Measurements from ENCODE around the gene BCL2L11.

Gene BCL2L11

GRCh38 chr2:111118481-111118980, 2.2 kb upstream of the BCL2L11 start:
- no peak for DNase-seq

- peak; percentile 58 for DNase-seq
Measured at GRCh38 chr2:111118981-111119821, 1.5 kb upstream of the BCL2L11 start.

GRCh38 chr2:111119822-111120252, 877 bp upstream of the BCL2L11 start:
- no peak for DNase-seq

GRCh38 chr2:111121028-111121827, 514 bp downstream of the BCL2L11 start:
- DNase-seq = peak; percentile 67

- DNase-seq = peak; percentile 84
Measured at GRCh38 chr2:111121828-111122630, 1.3 kb downstream of the BCL2L11 start.

- DNase-seq = peak; percentile 56
Measured at GRCh38 chr2:111122631-111123421, 2.1 kb downstream of the BCL2L11 start.

GRCh38 chr2:111123751-111124150, 3.0 kb downstream of the BCL2L11 start:
- DNase-seq = no peak

GRCh38 chr2:111126581-111126980, 5.9 kb downstream of the BCL2L11 start:
- DNase-seq = no peak

GRCh38 chr2:111127351-111127750, 6.6 kb downstream of the BCL2L11 start:
- no peak for DNase-seq

GRCh38 chr2:111128096-111128495, 7.4 kb downstream of the BCL2L11 start:
- no peak for DNase-seq

GRCh38 chr2:111133603-111134002, 12.9 kb downstream of the BCL2L11 start:
- no peak for DNase-seq

GRCh38 chr2:111134055-111134454, 13.3 kb downstream of the BCL2L11 start:
- no peak for DNase-seq

GRCh38 chr2:111135237-111135909, 14.7 kb downstream of the BCL2L11 start:
- DNase-seq = no peak

GRCh38 chr2:111135910-111136297, 15.2 kb downstream of the BCL2L11 start:
- no peak for DNase-seq

- no peak for DNase-seq
Measured at GRCh38 chr2:111138839-111139238, 18.1 kb downstream of the BCL2L11 start.

- no peak for DNase-seq
Measured at GRCh38 chr2:111139637-111140317, 19.1 kb downstream of the BCL2L11 start.

- DNase-seq = no peak
Measured at GRCh38 chr2:111140815-111141214, 20.1 kb downstream of the BCL2L11 start.

- no peak for DNase-seq
Measured at GRCh38 chr2:111142101-111142500, 21.4 kb downstream of the BCL2L11 start.

- no peak for DNase-seq
Measured at GRCh38 chr2:111143107-111143842, 22.6 kb downstream of the BCL2L11 start.

- no peak for DNase-seq
Measured at GRCh38 chr2:111143843-111144198, 23.1 kb downstream of the BCL2L11 start.

All from activated T-cell treated with anti-CD3 and anti-CD28 coated beads, Interleukin-2, amount 50 U/mL, for 1 hour (primary cell).